ENCODE measurements around the gene VPS13C. TPM values are rescaled to one million over a fixed set of nuclear protein-coding genes. Genes with fewer than 3 reads are reported as not detected.

VPS13C gene
- total RNA-seq, 4 donors from 2014 or later, result 68.2 to 165 (median 102) TPM

GRCh38 chr15:61828860-61829513 lies 231.3 kb downstream of the VPS13C start:
- H3K9me3 ChIP-seq, result no peaks in the 10 kb centered on the region
- H3K4me1 ChIP-seq, result no peaks in the 10 kb centered on the region
- intact Hi-C loops (cut with DNase I; ENCODE audit: low total_unique reads), result no loop called here
- TF ChIP-seq CTCF (IDR thresholded peaks at IDR 0.05) (no peak), POLR2A (IDR thresholded peaks at IDR 0.05) (no peak)
- no peaks in the 10 kb centered on the region for H3K36me3 ChIP-seq
- H3K27ac ChIP-seq, result no peak overlapping the region
- peak; percentile 38 to 67 for DNase-seq
- no peak overlapping the region for H3K4me3 ChIP-seq
- H3K27me3 ChIP-seq, result no peaks in the 10 kb centered on the region

GRCh38 chr15:61828008-61828407 lies 232.2 kb downstream of the VPS13C start:
- intact Hi-C loops (cut with DNase I; ENCODE audit: low total_unique reads), result no loop called here
- Histone ChIP-seq H3K4me1 (no peaks in the 10 kb centered on the region), H3K27me3 (no peaks in the 10 kb centered on the region), H3K27ac (no peak overlapping the region), H3K36me3 (no peaks in the 10 kb centered on the region), H3K9me3 (no peaks in the 10 kb centered on the region), H3K4me3 (no peak overlapping the region)
- TF ChIP-seq CTCF (IDR thresholded peaks at IDR 0.05) (no peak), POLR2A (IDR thresholded peaks at IDR 0.05) (no peak)
- DNase-seq, result no peak

- Histone ChIP-seq H3K4me1 (no peaks in the 10 kb centered on the region), H3K9me3 (no peaks in the 10 kb centered on the region), H3K36me3 (no peaks in the 10 kb centered on the region), H3K27ac (no peak overlapping the region), H3K27me3 (no peaks in the 10 kb centered on the region), H3K4me3 (no peak overlapping the region)
- TF ChIP-seq POLR2A (IDR thresholded peaks at IDR 0.05) (no peak), CTCF (IDR thresholded peaks at IDR 0.05) (no peak)
- no peak for DNase-seq
- intact Hi-C loops (cut with DNase I; ENCODE audit: low total_unique reads), result no loop called here
Measured at GRCh38 chr15:61827131-61827530, 233.1 kb downstream of the VPS13C start.

GRCh38 chr15:61824291-61824690 lies 236.0 kb downstream of the VPS13C start:
- TF ChIP-seq CTCF (IDR thresholded peaks at IDR 0.05) (no peak), POLR2A (IDR thresholded peaks at IDR 0.05) (no peak)
- intact Hi-C loops (cut with DNase I; ENCODE audit: low total_unique reads), result no loop called here
- Histone ChIP-seq H3K4me3 (no peak overlapping the region), H3K36me3 (no peaks in the 10 kb centered on the region), H3K4me1 (no peaks in the 10 kb centered on the region), H3K27me3 (no peaks in the 10 kb centered on the region), H3K9me3 (no peaks in the 10 kb centered on the region), H3K27ac (no peak overlapping the region)
- DNase-seq, result no peak

GRCh38 chr15:61822511-61822910 lies 237.7 kb downstream of the VPS13C start:
- Histone ChIP-seq H3K4me3 (no peak overlapping the region), H3K36me3 (no peaks in the 10 kb centered on the region), H3K27ac (no peak overlapping the region), H3K4me1 (no peaks in the 10 kb centered on the region), H3K9me3 (no peaks in the 10 kb centered on the region), H3K27me3 (no peaks in the 10 kb centered on the region)
- DNase-seq, result no peak
- TF ChIP-seq POLR2A (IDR thresholded peaks at IDR 0.05), result no peak
- TF ChIP-seq CTCF (IDR thresholded peaks at IDR 0.05), result no peak
- intact Hi-C loops (cut with DNase I; ENCODE audit: low total_unique reads), result no loop called here
